Measurements from ENCODE around the gene YTHDF1. TPM values are rescaled to one million over a fixed set of nuclear protein-coding genes. Genes with fewer than 3 reads are reported as not detected.

YTHDF1 gene
- total RNA-seq, 1 donor from 2014 or later, result 59.0 TPM

DNA sequence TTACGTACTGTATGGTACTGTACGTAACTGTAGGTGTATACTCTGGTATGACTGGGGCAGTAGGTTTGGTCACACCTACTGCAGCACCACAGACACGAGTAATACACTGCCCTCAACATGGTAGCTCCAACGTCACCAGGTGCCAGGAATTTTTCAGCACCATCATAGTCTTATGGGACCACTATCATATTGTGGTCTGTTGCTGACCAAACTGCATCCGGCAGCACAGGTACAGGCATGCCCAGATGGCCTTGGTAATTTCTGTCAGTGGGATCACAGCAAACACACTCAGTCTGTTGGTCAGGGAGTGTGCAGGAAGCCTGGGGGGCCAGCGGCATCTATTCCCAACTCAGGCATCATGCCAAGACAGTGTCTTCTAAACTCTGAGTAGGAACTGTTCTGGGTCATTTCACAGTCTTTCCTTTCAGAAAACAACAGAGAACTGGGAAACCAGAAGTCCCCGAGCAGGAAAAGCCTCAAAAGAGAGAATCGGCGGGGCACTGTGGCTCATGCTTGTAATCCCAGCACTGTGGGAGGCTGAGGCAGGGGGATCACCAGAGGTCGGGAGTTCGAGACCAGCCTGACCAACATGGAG, 5.8 kb downstream of the YTHDF1 start:
- TF ChIP-seq, protein P1, sequence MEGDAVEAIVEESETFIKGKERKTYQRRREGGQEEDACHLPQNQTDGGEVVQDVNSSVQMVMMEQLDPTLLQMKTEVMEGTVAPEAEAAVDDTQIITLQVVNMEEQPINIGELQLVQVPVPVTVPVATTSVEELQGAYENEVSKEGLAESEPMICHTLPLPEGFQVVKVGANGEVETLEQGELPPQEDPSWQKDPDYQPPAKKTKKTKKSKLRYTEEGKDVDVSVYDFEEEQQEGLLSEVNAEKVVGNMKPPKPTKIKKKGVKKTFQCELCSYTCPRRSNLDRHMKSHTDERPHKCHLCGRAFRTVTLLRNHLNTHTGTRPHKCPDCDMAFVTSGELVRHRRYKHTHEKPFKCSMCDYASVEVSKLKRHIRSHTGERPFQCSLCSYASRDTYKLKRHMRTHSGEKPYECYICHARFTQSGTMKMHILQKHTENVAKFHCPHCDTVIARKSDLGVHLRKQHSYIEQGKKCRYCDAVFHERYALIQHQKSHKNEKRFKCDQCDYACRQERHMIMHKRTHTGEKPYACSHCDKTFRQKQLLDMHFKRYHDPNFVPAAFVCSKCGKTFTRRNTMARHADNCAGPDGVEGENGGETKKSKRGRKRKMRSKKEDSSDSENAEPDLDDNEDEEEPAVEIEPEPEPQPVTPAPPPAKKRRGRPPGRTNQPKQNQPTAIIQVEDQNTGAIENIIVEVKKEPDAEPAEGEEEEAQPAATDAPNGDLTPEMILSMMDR (conservative IDR thresholded peaks at IDR 0.05), result no peak
- Mint-ChIP-seq H3K4me3 (no peak overlapping the region), H3K27me3 (ENCODE audit: low read depth) (no peaks in the 10 kb centered on the region), H3K36me3 (ENCODE audit: low read depth) (peaks cover 16% of the 10 kb centered on the region), H3K9me3 (no peaks in the 10 kb centered on the region), H3K4me1 (peaks cover 35% of the 10 kb centered on the region), H3K27ac (ENCODE audit: unreplicated experiment) (no peak overlapping the region)
- no peak for DNase-seq (ENCODE audit: low read depth, low spot score)

DNA sequence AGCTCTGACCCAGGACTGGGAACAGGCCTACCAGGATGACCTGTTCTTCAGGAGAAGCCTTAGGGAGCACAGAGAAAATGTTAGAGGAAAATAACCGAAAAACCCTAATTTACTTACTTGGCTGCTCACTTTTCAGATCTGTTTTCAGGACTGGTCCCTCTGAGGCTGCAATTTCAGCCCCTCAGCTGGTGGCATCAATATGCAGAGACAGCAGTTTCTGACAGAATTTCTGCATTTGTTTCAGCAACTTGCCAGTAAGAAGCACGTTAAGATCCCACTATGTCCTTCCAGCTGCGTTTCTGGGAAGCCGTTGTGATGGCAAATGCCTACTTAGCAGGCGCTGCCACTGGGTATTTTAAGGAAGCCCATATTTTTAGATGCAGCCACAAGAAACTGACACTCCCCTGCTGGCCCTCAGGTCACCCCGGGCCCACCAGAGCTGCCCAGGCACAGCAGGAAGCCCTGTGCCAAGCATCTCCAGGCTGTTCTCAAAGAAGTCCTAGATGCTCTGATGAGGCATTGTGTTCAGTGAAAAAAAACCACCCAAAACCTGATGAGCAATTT, 7.5 kb downstream of the YTHDF1 start:
- Mint-ChIP-seq H3K9me3 (no peaks in the 10 kb centered on the region), H3K36me3 (ENCODE audit: low read depth) (peaks cover 11% of the 10 kb centered on the region), H3K4me3 (no peak overlapping the region), H3K27me3 (ENCODE audit: low read depth) (no peaks in the 10 kb centered on the region), H3K4me1 (peaks cover 18% of the 10 kb centered on the region), H3K27ac (ENCODE audit: unreplicated experiment) (no peak overlapping the region)
- DNase-seq (ENCODE audit: low read depth, low spot score), result no peak
- TF ChIP-seq, protein P1 (conservative IDR thresholded peaks at IDR 0.05), result no peak

DNA sequence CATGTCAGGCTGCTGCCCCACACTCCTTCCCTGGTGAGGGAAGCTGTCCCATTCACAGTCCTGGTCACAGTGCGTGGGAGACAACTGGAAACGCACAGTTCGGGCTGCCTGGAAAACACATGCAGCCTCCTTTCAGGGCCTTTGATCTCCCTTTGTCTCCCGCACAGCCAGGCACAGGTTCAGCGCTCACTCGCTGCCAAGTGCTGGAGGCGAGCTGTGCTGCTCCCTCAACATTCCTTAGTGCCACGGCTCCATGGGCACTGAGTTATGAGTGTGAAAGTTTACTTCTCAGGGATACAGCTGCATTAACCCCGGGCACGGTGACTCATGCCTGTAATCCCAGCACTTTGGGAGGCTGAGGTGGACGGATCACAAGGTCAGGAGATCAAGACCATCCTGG, 9.1 kb downstream of the YTHDF1 start:
- TF ChIP-seq, protein P1 (conservative IDR thresholded peaks at IDR 0.05), result no peak
- H3K4me3 Mint-ChIP-seq, result no peak overlapping the region
- H3K36me3 Mint-ChIP-seq (ENCODE audit: low read depth), result peaks cover 9% of the 10 kb centered on the region
- H3K4me1 Mint-ChIP-seq, result peaks cover 4% of the 10 kb centered on the region
- DNase-seq (ENCODE audit: low read depth, low spot score), result no peak
- no peaks in the 10 kb centered on the region for H3K9me3 Mint-ChIP-seq
- no peak overlapping the region for H3K27ac Mint-ChIP-seq (ENCODE audit: unreplicated experiment)
- H3K27me3 Mint-ChIP-seq (ENCODE audit: low read depth), result no peaks in the 10 kb centered on the region

GRCh38 chr20:63205896-63206295, 10.0 kb downstream of the YTHDF1 start:
- DNase-seq (ENCODE audit: low read depth, low spot score), result no peak
- H3K27ac Mint-ChIP-seq (ENCODE audit: unreplicated experiment), result no peak overlapping the region
- no peaks in the 10 kb centered on the region for H3K27me3 Mint-ChIP-seq (ENCODE audit: low read depth)
- H3K9me3 Mint-ChIP-seq, result no peaks in the 10 kb centered on the region
- no peak overlapping the region for H3K4me3 Mint-ChIP-seq
- H3K4me1 Mint-ChIP-seq, result peaks cover 3% of the 10 kb centered on the region
- TF ChIP-seq, protein P1 (conservative IDR thresholded peaks at IDR 0.05), result no peak
- peaks cover 8% of the 10 kb centered on the region for H3K36me3 Mint-ChIP-seq (ENCODE audit: low read depth)

- DNase-seq (ENCODE audit: low read depth, low spot score), result no peak
- TF ChIP-seq, protein P1 (conservative IDR thresholded peaks at IDR 0.05), result no peak
- Mint-ChIP-seq H3K36me3 (ENCODE audit: low read depth) (peaks cover 6% of the 10 kb centered on the region), H3K4me3 (no peak overlapping the region), H3K27ac (ENCODE audit: unreplicated experiment) (no peak overlapping the region), H3K27me3 (ENCODE audit: low read depth) (no peaks in the 10 kb centered on the region), H3K4me1 (no peaks in the 10 kb centered on the region), H3K9me3 (no peaks in the 10 kb centered on the region)
Observed at GRCh38 chr20:63204362-63204761, 11.6 kb downstream of the YTHDF1 start.

Data from neural crest cell (in vitro differentiated cells).